ENCODE measurements around the gene UGT1A7.
"Not testable (repeated sequence)": the region's sequence is repeated elsewhere in the genome, so short reads cannot be mapped to it uniquely, and the experiment has no call there.

Gene UGT1A7

DNA sequence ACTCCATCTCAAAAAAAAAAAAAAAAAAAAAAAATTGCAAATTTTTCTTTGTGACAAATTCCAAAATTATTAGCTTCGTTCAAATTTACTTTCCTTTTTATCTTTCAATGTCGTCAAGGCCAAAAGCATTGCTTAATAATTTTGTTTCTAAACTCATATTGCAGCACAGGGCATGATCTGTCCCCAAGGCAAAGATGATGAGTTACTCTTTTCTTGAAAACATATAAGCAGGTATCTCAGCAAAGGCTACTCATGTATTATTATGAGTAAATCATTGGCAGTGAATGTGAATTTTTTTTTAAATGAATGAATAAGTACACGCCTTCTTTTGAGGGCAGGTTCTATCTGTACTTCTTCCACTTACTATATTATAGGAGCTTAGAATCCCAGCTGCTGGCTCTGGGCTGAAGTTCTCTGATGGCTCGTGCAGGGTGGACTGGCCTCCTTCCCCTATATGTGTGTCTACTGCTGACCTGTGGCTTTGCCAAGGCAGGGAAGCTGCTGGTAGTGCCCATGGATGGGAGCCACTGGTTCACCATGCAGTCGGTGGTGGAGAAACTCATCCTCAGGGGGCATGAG is at the start of gene UGT1A7:
TSS of gene UGT1A7 (plus strand) at position 381 of the 579 bp plus-strand sequence. CDS start at position 418, 37 bp downstream.
- in situ Hi-C loops (cut with MboI; ENCODE audit: low sequenced_read_pairs) = no loop called here

DNA sequence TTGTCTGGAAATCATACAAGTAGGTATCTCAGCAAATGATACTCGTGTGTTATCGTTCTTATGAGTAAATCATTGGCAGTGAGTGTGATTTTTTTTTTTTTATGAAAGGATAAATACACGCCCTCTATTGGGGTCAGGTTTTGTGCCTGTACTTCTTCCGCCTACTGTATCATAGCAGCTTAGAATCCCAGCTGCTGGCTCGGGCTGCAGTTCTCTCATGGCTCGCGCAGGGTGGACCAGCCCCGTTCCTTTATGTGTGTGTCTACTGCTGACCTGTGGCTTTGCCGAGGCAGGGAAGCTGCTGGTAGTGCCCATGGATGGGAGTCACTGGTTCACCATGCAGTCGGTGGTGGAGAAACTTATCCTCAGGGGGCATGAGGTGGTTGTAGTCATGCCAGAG is 45.4 kb upstream of the UGT1A7 start, which contains the start of gene UGT1A10:
TSS of gene UGT1A10 (plus strand) at position 143 of the 400 bp plus-strand sequence. CDS start at position 218, 75 bp downstream.
- in situ Hi-C loops (cut with MboI; ENCODE audit: low sequenced_read_pairs) = not testable (repeated sequence)

DNA sequence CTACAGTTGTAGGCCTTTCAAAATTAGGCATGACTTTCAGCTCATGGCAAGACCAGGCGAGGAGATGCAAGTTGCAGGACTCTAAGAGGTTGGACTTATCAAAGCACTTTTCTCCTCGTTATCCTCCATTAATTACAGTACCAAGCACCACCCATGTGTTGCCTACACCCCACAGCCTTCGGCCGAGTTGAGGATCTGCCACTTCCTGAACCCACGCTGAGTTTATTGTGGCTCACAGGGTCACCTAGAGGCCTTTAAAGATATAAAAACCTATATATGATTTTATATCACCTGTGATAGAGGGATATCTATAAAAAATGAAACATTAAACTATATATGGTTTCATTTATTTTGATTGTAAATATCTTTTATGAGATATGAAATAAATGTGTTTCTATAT is 42.9 kb upstream of the UGT1A7 start:
- in situ Hi-C loops (cut with MboI; ENCODE audit: low sequenced_read_pairs) = no loop called here

DNA sequence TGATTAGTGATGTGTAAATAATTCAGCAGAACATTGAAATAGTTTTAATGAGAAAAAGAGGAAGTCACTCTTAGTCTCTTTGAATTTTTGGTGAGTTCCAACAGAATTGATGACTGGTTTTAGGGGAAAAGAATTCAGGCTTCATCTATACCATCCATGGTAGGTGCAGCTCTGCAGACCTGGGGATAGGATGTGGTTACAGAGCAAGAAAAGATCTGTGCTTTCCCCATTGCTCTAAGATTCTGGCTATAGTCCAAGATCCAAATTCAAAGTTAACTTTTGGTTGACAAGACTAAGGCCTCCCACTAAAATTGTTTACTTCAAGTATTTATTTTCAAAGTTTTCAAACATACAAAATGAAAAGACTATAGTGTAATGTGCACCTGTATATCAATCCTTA is 41.8 kb upstream of the UGT1A7 start:
- in situ Hi-C loops (cut with MboI; ENCODE audit: low sequenced_read_pairs) = no loop called here

DNA sequence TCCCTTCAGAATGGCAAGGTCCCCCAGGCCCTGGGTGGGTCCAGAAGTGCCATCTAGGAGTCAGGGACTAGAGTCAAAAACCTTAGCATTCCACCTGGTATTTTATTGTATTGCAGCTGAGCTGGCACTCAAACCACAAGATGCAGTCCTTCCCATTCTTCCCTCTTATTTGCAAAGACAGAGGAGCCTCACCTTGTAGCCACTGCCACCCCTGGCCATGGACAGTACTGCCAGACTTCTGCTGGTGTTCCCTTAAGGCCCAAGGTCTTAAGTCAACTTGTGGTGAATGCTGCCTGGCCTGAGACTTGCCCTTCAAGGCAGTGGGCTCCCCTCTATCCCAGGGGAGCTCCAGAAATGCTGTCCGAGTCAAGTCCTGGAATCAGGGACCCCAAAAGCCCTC is 38.6 kb upstream of the UGT1A7 start:
- in situ Hi-C loops (cut with MboI; ENCODE audit: low sequenced_read_pairs) = no loop called here

DNA sequence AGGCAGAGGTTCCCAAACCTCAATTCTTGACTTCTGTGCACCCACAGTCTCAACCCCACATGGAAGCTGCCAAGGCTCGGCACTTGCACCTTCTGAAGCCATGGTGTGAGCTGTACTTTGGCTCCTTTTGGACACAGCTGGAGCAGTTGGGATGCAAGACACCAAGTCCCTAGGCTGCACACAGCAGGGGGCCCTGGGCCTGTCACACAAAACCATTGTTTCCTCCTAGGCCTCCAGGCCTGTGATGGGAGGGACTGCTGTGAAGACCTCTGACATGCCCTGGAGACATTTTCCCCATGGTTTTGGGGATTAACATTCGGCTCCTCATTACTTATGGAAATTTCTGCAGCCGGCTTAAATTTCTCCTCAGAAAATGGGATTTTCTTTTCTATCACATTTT is 35.7 kb upstream of the UGT1A7 start:
- in situ Hi-C loops (cut with MboI; ENCODE audit: low sequenced_read_pairs) = not testable (repeated sequence)

DNA sequence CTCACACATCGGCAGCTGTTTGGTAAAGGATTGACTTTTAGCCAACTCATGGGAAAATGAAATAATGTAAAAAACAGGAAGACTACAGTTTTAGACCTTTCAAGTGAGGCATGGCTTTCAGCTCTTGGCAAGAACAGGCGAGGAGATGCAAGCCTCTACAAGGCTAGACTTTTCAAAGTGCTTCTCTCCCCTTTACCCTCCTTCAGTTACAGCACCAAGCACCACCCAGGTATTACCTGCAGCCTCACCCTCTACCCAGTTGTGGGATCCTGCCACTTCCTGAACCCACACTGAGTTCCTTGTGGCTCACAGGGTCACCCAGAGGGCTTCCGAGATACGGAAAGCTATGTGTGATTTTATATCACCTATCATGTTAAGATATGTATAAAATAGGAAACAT is 30.7 kb upstream of the UGT1A7 start:
- in situ Hi-C loops (cut with MboI; ENCODE audit: low sequenced_read_pairs) = no loop called here

DNA sequence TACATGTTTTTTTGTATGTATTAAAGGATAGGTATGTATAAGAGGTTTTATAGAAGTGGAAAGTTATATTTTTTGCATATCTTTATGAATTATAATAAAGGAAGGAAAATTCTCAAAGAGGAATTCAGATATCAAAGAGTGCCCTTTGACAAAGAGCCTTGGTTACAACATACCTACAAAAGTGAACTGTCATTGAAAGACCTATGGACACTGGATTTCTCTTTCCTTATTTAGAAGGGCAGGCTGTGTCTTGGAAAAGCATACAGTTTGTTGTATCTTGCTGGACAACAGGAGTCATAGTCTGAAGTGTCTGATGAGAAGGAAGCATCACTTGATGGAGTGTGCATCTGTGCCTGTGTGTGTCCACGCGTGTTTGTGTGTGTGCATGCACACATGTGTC is 30.3 kb upstream of the UGT1A7 start:
- in situ Hi-C loops (cut with MboI; ENCODE audit: low sequenced_read_pairs) = no loop called here

DNA sequence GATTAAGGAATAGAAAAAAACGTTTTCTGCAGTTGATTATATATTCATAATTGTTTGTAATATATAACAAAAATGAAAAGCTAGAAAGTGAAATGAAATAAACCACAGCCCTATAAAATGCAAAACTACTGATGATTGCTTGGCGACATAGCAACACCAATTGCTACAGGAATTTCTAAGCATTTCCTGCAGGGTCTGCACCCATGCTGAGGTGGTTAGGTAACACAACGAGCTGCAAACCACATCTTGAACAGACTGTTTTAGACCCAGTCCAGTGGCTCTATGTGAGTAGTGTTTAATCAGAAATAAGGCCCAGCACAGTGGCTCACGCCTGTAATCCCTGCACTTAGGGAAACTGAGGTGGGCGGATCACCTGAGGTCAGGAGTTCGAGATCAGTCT is 27.2 kb upstream of the UGT1A7 start:
- in situ Hi-C loops (cut with MboI; ENCODE audit: low sequenced_read_pairs) = no loop called here

DNA sequence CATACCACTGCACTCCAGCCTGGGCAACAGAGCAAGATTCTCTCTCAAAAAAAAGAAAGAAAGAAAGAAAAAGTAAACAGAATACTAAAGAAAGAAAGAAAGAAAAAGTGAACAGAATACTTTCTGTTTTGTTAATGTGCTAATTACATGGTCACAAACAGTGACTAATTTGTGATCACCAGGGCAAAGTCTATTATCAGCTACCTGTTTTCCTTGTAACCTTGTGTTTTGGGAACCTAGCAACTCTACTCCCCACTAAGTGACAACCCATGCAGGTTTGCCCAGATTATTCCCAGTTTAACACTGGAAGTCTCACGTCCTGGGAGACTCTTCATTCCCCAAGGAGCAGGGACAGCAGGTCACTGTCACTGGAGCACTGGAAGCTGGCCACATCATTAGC is 26.7 kb upstream of the UGT1A7 start:
- in situ Hi-C loops (cut with MboI; ENCODE audit: low sequenced_read_pairs) = no loop called here

DNA sequence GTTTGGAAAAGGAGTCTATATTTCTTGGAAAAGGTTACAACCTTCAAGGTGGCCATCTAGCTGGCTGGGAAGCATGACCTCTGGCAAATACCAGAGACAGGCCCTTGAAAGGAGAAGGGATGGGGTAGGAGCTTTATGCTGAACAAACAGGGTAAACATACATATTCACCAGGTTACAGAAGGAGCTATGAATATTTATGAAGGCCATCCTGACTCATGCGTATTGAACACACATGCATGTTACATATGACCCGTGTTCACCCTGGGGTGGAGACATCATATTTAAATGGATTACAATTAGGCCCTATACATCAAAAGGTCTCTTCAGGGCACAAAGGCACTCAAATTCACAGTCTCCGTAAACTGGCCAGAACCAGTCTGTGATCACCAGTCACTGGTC is 25.8 kb upstream of the UGT1A7 start:
- in situ Hi-C loops (cut with MboI; ENCODE audit: low sequenced_read_pairs) = not testable (repeated sequence)

DNA sequence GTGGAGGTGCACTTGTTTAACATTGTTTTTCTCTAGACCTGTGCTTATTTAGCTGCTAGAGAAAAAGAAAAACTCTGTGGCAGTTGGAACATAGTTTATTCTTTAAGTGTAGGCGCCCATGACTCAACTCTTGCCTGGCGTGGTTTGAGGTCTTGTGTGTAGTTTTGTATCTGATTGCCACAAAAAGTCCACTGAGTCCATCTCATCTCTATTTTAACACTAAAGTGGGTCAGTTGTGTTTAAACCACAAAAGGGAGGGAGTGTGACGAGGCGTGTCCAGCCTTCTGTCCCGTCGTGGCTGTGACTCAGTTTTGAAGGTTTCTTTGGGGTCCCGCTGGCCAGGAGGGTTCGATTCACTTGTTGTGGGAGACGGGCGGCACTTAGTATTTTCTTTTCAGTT is 25.3 kb upstream of the UGT1A7 start:
- in situ Hi-C loops (cut with MboI; ENCODE audit: low sequenced_read_pairs) = no loop called here

DNA sequence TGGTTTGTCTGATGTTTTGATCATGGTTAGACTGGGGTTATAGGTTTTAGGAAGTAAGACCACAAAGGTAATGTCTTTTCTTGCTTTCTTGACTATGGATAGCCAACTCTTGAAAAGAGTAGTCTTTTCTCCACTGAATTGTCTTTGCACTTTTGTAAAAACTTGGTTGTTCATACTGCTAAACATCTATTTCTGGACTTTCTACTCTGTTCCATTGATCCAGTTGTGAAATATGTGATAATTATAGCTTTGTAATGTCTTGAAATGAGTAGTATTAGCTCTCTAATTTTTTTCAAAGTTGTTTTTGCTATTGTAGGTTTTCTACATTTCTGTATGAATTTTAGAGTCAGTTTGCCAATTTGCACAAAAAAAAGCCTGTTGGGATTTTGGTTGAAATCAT is 23.1 kb upstream of the UGT1A7 start:
- in situ Hi-C loops (cut with MboI; ENCODE audit: low sequenced_read_pairs) = no loop called here

DNA sequence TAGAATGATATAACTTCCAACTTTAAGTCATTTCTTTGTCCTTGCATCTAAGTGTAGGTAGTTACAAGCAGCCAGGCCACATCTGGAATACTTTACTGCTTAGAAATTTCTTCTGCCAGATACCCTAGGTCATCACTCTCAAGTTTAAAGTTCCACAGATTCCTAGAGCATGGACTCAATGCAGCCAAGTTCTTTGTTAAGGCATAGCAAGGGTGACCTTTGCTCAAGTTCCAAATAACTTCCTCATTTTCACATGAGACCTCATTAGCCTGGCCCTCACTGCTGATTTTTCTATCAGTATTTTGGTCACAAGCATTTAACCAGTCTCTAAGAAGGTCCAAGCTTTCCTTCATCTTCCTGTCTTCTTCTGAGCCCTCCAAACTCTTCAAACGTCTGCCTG is 17.8 kb upstream of the UGT1A7 start:
- in situ Hi-C loops (cut with MboI; ENCODE audit: low sequenced_read_pairs) = no loop called here

DNA sequence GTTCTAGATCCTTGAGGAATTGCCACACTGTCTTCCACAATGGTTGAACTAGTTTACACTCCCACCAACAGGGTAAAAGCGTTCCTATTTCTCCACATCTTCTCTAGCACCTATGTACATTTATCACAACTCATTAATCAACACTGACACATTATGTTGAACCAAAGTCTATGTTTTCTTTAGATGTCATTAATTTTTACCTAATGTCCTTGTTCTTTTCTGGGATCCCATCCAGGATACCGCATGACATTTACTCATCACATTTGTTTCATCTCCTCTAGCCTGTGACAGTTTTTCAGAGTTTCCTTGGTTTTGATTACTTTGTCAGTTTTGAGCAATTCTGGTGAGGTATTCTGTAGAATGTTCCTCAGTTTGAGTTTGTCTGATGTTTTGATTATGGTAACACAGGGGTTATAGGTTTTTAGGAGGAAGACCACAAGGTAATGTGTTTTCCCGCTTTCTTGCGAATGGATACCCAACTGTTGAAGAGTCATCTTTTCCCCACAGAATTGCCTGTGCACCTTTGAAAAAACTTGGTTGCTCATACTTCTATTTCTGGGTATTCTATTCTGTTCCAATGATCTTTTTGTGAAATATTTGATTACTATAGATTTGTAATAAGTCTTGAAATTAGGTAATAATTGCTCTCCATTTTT is 13.0 kb upstream of the UGT1A7 start:
- in situ Hi-C loops (cut with MboI; ENCODE audit: low sequenced_read_pairs) = no loop called here

DNA sequence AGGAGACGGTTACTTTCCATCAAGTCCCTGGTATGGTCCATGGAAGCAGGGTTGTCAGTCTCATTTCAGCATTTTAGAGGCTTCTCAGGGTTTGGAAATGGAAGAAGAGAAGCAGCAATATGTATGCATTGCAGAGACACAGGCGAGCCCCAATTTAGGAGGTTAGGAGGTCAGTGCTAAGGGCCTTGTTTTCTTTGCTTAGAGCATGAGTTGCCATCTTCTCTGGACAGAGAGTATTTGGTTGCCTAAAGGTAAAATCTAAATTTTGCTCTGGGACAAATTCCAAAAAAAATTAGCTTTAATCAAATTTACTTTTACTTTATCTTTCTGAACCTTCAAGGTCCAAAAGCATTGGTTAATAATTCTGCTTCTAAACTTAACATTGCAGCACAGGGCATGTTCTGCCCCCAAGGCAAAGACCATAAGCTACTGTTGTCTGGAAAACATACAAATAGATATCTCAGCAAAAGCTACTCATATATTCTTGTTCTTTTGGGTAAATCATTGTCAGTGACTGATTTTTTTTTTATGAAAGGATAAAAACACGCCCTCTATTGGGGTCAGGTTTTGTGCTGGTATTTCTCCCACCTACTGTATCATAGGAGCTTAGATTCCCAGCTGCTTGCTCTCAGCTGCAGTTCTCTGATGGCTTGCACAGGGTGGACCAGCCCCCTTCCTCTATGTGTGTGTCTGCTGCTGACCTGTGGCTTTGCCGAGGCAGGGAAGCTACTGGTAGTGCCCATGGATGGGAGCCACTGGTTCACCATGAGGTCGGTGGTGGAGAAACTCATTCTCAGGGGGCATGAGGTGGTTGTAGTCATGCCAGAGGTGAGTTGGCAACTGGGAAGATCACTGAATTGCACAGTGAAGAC is 10.2 kb upstream of the UGT1A7 start, which contains the start of gene UGT1A9:
TSS of gene UGT1A9 (plus strand) at position 609 of the 872 bp plus-strand sequence. CDS start at position 646, 37 bp downstream.
- in situ Hi-C loops (cut with MboI; ENCODE audit: low sequenced_read_pairs) = no loop called here

DNA sequence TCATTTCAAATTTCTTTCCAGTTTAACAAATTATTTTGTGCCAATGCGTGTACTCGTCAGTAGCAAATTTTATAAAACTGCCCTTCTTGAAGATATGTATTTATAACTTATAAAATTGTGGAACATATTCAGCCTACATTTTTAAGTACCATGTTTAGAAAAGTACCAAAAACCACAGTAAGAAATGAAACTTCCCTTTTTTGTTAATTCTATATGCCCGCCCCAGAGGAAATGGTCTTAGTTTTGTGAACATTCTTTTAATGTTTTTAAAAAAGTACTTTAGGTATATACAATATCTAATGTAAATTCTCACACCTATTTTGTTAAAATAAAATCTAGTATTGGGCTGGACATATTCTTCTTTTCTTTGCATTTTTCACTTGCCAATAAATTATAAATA is 8.8 kb upstream of the UGT1A7 start:
- in situ Hi-C loops (cut with MboI; ENCODE audit: low sequenced_read_pairs) = no loop called here

DNA sequence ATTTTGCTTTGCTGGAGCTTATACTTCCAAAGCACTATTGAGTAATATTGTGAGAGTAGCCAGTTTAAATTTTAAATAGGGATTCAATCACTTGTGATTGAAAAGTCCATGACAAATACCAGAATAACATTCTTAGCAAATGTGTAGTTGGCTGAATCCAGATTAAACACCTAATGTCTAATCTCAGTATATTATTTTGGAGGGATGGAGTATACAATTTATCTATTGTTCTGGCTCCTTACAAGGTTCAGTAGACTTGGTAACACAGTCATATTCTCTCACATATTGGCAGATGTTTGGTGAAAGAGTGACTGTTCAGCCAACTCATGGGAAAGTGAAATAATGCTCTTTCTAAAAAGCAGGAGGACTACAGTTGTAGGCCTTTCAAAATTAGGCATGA is 7.8 kb upstream of the UGT1A7 start:
- in situ Hi-C loops (cut with MboI; ENCODE audit: low sequenced_read_pairs) = no loop called here

DNA sequence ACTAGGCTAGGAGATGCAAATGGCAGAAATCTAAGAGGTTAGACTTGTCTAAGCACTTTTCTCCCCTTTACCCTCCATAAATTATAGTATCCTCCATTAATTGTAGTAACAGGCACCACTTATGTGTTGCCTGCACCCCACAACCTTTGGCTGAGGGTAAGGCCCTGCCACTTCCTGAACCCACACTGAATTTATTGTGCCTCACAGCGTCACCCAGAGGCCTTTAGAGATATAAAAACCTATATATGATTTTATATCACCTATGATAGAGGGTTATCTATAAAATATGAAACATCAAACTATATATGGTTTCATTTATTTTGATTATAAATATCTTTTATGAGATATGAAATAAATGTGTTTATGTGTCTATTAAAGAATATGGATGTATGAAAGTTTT is 7.4 kb upstream of the UGT1A7 start:
- in situ Hi-C loops (cut with MboI; ENCODE audit: low sequenced_read_pairs) = no loop called here

DNA sequence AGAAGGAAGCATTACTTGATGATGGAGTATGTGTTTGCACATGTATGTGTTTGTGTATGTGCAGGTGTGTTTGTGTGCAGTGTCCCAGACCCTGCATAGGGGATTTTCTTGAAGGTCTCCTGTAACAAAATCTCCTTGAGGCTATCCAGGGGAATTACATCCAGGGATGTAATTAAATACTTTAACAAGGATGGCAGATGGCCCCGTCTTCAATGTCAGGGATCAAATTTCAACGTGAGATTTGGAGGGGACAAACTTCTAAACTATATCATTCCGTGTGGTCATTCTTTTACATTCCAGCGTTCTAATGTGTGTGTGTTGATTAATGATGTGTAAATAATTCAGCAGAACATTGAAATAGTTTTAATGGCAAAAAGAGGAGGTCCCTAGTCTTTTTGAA is 6.7 kb upstream of the UGT1A7 start:
- in situ Hi-C loops (cut with MboI; ENCODE audit: low sequenced_read_pairs) = no loop called here

DNA sequence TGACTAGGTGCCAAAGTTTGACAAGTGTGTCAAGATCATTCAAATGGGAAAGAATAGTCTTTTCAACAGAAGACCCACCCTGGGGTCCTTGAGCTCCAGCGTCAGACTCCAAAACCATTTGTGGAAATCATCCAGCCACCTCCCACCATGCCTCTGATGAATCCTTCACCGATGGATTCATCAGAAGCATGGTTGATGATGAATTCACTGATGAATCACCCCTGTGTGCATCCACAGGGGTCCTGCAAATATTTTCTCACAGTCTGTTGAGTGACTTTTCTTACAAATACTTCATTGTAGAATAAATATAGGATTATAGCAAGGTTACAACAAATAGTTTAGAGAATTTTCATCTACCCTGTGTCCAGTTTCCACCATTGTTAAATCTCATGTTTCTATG is 5.7 kb upstream of the UGT1A7 start:
- in situ Hi-C loops (cut with MboI; ENCODE audit: low sequenced_read_pairs) = no loop called here

DNA sequence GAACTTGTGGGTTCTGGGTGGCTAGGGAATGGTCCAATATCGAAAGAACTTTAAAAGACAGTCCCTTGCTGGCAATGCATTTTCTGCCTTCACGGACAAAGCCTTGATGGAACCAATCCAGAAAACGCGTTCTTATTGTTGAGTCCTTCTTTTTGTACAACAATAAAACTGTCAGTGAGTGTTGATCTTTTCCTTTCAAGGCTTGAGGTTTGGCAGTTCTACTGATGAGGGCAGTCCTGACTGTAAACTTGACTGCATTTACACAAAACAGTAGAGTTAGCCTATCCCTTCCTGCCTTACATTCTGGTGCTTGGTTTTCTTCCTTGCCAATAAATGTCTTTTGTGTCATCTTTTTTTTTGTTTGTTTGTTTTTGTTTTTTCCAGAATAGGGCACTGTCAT is 2.5 kb upstream of the UGT1A7 start:
- in situ Hi-C loops (cut with MboI; ENCODE audit: low sequenced_read_pairs) = no loop called here
